ENCODE results near the gene THAP2. TPM values are rescaled to one million over a fixed set of nuclear protein-coding genes. Genes with fewer than 3 reads are reported as not detected.

The THAP2 gene
- total RNA-seq, result 1.4 and 3.4 TPM in 2 replicates

DNA sequence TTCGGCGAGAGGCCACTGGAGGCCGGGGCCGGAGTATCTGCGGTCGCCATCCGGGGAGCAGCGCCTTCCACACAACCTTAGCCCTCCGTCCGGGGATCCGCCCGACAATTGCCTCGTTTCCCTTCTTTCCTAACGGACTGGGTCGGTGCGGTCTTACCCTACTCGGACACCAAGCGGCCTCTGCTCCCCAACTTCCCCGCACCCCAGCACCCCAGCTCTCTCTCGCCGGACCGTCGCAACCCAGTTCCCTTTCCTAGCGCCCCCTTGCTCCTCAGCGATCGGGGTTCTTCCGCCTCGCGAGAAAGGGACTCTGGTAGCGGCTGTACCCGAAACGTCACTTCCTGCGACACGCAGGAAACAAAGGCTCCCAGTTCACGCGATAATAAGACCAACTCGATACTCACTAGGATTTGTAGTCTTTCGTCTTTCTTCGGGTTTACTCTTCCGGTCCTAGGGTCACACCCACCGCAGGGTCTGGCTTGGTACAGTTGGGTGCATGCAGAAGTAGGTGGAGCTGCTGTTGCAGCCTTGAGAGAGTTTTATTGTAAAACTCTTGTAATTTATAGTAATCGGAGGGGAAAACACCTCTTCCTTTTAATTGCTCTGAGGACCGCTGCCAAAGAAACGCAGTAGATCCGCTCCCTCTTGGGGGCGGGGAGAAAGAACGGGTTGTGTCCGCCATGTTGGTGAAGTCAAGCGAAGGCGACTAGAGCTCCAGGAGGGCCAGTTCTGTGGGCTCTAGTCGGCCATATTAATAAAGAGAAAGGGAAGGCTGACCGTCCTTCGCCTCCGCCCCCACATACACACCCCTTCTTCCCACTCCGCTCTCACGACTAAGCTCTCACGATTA, at the start of gene THAP2, which contains the start of gene ZFC3H1:
TSS of gene THAP2 (plus strand) at position 741 of the 850 bp plus-strand sequence. CDS start 209 bp downstream, outside the sequence.
TSS of gene ZFC3H1 (minus strand) at position 288 of the 850 bp plus-strand sequence. CDS start at position 50, 238 bp downstream.

DNA sequence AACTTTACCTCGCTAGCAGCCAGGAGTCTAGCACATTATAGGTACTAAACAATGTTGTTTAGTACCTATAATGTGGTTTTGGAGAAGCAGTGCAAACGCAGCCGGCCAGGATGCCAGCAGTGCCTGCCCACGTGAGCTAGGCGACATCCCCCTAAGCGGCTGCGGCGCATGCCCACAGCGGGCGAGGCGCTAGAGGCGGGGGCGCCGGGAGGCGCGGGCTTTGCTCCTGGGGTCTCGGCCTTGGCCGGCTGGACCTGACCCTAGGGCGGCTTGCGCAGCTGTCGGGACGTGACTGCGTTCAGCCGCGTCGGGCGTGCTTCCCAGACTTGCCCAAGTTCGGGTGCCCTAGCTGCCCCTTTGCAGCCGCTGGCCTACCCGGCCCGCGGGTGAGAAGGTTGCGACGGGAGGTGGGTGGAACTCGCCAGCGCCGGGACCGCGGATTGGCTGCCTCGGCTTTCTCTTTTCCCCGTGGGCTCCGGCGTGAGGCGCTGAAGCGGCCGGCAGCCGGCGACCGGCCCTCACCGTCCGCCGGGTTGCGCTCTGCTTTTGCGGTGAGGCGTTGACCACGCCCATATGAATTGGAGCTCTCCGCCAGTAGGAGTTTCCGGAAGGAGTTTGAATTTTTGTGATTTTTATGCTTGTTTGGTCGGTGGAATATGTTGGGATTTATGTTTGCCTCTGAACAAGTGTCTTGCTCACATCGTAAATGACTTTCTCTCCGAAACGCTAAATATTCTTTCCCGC, 22.0 kb downstream of the THAP2 start, which contains the start of gene TMEM19:
TSS of gene TMEM19 (plus strand) at position 169 of the 744 bp plus-strand sequence. CDS start 599 bp downstream, outside the sequence.

Other genes with a start within 250 kb of the THAP2 start
- under 0.01 and 0.16 TPM in 2 replicates for gene LGR5, start 224.5 kb upstream of the THAP2 start, total RNA-seq
- 11.7 and 15.4 TPM in 2 replicates for gene ZFC3H1, start 453 bp upstream of the THAP2 start, total RNA-seq
- gene TMEM19, start 21.8 kb downstream of the THAP2 start, total RNA-seq, result 16.8 and 19.3 TPM in 2 replicates
- gene RAB21, start 90.6 kb downstream of the THAP2 start, total RNA-seq, result 9.9 and 16.8 TPM in 2 replicates
- gene TBC1D15, start 175.5 kb downstream of the THAP2 start, total RNA-seq, result 15.7 and 19.3 TPM in 2 replicates

Measured in cardiac atrium fibroblast (primary cell).